GM19372 (cell line): ENCODE results near the gene NPB.

Experiments used
- ATAC-seq: cut with Tn5 transposase; IDR thresholded peaks from one replicate; pipeline ENCODE4 v1.9.1; 2021; ENCODE audit warnings: mild to moderate bottlenecking, low read depth, moderate library complexity; ENCODE audit not compliant: unreplicated experiment

Gene NPB

DNA sequence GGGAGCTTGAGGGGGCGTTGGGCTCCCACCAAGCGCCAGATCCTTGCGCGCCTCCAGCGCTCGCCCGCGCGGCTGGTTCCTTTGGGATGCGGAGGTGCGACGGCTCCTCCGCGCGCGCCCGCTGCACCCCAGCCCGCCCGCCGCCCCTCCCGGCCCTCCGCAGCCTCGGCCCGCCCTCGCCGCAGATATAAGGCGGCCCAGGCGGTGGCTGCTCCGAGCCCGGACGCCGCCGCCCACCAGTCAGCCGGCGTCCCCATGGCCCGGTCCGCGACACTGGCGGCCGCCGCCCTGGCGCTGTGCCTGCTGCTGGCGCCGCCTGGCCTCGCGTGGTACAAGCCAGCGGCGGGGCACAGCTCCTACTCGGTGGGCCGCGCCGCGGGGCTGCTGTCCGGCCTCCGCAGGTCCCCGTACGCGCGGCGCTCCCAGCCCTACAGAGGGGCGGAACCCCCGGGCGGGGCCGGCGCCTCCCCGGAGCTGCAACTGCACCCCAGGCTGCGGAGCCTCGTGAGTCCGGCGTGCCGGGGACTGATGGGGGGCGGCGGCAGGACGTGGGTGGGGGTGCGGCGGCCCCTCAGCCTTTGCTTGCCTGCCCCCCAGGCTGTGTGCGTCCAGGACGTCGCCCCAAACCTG, at the start of gene NPB:
Gene NPB (plus strand): TSS at position 216 of the 630 bp plus-strand sequence. CDS start 40 bp downstream, at position 256.
- no peak for ATAC-seq

DNA sequence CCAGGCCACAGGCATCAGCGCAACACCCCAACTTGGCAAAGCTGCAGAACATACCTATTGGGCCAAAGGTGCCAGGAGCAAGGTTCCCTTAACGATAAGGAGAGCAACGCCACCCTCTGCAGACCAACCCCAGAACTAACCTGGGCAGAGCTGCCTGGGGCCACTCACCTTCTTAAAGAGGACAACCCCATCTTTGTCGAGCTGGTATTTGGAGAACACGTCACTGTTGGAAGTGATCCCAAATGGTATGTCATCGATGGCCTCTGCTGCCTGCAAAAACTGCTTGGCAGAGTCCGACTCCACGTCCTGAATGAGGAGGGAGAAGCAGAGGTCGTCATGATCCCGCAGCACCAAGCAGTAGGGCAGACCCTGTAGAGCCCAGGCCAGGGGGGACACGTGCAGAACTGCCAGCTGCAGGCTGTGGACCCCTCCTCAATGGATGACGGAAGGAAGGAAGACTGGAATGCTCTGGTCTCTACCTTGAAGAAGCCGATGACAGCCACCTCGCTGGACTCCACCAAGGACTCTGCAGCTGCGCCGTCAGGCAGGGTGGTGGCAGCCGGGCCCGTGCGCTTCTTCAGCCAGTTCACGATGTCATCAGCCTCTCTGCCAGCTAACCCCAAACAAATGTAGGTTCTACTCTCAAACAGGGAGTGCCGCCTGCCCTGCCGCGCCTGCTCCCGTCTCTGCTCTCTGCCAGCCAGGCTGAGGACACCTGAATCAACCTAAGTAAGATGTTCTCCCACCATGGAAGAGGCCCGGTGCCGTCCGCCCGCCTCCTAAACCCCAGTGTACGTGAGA, 46.9 kb upstream of the NPB start:
- no peak for ATAC-seq

DNA sequence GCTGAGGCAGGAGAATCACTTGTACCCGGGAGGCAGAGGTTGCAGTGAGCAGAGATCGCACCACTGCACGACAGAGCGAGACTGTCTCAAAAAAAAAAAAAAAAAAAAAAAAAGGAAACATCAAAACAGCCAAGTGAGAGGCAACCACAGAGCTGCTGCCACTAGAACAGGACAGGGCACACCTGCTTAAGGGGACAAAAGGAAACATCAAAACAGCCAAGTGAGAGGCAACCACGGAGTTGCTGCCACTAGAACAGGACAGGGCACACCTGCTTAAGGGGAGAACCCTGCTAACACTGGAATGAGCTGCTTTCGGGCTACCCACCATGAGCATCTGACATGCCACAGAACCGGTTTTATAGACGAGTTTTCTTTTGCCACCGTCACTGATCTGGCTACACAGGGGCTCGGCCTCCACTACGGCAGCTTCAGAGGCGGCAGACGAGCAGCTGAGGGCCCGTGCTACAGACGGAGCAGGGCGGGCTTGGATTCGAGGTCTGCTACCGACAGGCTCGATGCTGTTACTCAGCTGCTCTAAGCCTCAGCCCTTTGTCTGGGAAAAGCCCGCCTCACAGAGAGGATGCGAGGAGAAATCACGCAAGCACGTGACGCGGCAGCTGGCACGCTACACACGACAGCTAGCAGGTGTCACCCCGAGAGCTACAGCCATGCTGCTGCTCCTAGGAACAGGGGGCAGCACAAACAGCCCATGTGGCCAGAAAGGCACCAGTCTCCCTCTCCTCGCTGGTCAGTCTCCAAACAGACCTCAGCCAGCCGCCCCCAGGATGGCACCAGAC, 43.7 kb upstream of the NPB start:
- no peak for ATAC-seq

DNA sequence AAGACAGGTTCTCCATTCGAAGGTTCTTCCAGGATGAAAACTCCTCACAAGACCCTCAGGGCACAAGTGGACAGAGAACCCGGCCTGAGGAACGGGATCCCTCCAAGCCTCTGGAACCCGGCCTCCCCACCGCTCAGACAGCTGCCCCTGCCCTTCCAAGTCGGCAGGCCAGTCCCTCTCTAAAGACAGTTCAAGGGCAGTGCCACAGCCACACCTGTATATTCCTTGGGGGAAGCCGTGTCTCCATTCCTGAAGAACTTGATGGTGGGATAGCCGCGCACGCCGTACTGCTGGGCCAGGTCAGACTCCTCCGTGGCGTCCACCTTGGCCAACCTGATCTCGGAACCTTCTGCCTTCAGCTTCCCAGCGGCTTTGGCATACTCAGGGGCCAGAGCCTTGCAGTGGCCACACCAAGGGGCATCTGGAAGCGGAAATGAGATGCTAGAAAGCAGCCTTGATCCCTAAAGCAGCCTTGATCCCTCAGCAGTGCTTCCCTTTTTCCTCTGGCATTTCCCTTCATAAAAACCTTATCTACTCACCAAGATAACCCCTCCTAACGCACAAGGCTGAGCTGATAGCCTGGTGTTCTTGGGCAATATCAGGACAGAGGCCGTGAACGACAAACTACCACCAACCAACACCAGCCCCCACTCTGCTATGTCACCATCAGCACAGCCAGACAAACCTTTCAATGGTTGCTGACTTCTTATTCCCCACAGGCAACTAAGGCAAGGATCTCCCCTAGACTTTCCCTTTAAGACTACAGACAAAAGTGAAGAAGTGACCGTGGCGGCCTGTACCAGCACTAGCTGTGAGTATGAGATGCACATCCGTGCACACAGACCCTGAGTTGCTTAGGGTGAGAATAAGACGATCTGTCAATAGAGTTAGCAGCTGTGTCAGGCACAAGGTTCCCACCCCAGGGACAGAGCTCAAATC, 42.8 kb upstream of the NPB start:
- ATAC-seq, result no peak

DNA sequence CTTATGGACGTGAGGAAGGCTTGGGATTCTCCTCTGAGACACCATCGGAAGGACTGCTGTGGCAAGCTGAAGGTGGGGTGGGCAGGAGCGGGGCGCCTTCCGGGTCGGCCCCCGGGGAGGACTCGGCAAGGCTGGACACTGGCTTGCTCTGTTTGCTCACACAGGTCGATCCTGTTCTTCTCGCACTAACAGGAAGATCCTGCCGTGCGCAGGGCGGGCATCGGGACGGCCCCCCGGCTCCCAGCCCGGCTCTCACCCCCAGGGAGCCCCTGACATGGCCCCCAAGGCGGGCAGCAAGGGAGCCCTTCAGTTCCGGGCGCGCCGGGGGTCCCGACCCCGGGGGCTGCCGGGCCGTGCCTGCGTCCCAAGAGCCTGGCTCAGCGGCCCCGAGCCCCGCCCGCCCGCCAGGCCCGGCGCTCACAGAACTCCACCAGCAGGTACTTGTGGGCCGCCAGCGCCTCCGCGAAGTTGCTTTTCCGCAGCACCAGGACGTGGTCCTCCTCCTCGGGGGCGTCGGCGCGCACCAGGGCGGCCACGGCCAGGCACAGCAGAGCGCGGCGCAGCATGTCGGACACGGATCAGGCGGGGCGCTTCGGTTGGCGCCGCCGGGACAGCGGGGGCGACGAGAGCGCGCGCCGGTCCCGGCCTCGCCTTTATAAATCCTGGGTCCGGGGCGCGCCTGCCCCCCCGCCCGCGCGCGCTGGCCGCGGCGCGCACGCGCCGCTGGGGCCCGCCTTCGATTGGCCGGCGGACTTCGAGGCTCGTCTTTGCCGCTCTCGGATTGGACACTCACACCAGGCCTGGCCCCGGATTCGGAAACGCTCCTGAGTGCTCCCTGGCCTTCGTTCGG, 41.9 kb upstream of the NPB start, which contains the start of gene P4HB:
Gene P4HB (minus strand): TSS at position 630 of the 850 bp plus-strand sequence. CDS start 64 bp downstream, at position 566.
- peak; percentile 76 for ATAC-seq

DNA sequence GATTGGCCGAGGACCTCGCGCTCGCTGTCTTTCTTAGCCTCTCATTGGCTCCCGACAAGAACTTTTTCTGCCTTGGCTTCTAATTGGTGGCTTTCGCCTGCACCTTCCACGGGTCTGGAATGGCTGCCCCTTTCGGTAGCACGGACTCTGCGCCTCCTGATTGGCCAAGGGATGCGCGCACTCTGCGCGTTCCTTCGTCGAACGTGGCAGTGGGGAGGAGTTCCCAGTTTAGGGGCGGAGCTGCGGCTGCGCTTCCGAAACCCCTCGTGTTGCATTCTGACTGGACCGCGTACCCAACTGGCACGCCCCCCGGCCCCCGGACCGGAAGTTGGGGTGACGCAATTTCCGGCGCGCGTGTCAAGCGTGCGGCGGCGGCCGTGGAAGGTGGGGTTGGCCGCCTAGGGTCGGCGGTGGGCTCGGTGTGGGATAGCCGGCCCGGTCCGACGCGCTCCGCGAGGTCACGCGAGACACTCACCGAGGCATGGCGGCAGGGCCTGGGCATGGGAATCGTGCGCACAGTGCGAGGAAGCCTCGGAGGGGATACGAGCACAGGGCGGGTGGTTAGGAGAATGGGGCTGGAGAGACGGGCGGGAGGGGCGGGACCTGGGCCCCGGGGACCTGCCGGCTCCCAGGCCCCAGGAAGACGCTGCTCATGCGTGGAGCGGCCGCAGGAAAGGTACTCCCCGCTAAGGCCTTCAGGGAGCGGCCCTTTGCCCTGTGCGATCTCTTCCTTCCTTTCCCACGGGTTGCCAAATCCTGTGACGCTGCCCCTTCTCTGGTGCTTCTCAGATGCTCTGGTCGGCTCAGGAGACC, 41.1 kb upstream of the NPB start:
- ATAC-seq, result peak; percentile 71

DNA sequence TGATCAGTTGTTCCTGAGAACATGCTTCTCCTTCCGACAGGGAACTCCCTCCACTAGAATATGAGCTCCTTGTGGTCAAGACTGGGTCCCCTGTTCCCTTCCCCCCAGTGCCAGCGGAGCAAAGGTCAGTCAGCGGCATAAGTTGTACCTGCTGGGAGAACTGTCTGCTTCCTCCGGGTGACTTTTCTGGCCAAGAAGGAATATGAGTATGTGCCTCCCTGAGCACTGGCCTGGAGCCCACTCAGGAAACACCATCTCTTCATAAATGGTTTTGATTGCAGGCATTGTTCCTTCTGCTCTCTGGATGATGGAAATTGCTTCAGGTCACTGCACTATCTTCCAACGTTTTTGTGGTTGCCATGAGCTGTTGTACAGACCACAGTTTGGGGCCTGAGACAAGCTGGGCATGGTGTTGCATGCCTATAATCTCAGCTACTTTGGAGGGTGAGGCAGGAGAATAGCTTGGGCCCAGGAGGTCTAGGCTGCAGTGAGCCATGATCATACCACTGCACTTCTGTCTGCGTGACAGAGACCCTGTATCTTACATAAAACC, 38.8 kb upstream of the NPB start:
- ATAC-seq, result no peak

DNA sequence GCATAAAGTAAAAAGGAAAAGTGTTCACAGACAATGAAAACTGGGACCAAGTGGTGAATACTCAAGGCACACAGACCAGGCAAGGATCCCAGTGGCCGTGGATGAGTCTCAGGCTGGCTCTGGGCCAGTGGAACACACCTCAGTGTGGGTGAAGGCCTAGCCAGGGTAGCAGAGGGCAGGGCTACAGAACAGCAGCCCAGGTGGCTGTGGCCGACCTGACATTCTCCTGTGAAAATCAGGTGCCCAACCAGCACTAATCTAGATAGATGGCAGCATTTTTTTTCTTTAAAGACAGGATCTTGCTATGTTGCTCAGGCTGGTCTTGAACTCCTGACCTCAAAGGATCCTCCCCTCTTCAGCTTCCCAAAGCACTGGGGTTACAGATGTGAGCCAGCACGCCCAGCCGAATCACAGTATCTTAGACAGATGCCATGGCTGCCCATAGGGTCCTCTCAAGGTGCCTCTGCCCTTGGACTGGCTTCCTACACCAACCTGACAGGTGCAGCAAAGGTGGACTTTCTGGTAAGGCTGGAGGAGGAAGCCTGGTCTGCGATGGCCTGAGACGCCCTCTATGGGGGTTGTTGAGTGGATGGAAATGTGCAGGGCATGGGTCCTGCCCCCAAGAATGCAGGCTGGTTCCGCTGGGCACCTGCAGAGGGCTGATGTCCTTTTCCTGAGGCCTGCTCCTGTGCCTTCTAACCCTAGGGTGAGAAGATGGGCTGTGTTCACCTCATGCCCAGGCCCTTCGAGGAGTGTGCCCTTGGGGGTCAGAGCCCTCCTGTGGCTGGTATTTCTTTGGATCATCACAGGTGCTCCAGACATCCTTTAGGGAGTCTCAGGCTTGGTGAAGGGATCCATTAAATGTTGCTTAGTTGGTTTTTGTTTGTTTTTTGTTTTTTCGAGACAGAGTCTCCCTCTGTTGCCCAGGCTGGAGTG, 37.9 kb upstream of the NPB start:
- no peak for ATAC-seq

DNA sequence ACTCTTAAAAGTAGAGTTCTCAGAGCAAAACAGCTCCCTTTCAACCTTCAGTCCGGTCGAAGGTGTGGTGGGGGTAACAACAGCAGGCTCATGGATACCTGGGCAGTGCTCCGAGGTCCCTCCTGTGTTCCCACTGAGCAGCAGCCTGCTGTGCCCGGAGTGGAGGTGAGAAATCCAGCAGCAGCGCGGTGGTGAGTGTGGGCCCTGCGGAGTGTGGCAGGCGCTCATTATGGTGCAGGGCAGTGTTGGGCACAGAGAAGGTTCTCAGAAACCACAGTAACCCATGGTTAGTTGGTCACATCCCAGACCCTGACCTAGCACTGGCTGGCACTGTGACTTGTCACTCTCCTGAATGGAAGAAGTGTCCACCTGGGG, 36.7 kb upstream of the NPB start:
- no peak for ATAC-seq

DNA sequence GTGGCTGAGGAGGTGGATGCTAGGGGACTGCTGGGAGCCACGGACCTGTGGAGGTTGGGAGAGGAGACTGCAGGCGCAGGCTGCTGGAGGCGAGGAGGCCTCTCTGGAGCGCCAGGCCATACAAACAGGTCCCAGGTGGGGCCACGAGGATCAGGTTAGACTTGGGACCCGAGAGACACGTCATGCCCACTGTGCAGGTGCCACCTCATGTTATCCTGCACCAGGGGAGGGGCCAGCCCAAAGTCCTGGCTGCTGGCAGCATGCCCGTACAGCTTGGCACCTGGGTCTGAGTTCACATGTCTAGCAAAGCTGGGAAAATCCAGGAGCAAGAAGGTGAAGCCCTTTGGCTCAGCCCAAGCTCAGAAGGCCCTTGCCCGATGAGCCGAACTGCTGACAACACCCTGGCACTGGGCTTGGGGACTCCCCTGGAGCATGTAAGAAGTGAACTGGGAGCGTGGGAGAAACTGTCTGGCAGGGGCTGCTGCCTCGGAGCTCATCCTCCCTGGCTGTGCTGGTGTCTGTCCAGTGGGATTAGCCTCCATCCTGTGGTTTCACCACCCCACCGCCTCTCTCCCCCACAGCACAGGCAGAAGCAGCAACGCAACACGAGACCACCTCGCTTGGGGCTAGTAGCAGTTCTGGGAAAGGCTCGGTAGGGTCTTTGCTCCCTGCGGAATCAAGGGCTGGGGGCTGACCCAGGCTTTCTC, 36.2 kb upstream of the NPB start:
- ATAC-seq, result no peak

DNA sequence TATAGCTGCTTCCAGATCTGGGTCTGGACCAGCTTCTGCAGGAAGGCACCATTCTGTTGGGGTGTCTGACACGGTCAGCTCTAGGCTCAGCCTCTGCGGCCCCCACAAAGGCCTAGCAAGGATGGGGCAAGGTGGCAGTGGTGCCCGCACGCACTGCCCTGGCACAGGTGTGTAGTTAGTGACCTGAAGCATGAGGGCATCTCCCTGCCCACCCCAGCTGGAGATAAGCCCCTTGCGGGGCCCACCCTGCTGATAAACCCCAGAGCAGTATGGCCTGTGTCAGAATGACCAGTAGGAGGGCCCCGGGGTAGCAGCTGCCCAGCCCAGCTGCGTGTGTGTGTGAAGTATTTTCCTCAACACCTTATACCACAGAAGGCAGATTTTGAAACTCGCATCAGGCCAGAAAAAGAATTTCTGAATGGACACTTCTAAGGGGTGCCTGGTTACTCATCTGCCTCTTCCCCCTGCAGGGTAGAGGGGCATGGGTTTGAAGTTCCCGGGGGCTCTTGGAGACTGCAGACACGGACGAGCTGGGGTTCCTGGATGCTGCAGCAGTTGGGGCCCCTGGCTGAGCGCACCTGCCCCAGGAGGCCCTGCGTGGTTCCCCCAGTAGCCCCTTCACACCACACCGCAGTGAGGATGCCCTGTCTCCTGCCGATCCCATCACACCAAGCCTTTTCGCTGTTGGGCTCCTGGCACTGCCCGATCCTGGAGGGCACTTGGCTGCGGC, 35.4 kb upstream of the NPB start:
- no peak for ATAC-seq

DNA sequence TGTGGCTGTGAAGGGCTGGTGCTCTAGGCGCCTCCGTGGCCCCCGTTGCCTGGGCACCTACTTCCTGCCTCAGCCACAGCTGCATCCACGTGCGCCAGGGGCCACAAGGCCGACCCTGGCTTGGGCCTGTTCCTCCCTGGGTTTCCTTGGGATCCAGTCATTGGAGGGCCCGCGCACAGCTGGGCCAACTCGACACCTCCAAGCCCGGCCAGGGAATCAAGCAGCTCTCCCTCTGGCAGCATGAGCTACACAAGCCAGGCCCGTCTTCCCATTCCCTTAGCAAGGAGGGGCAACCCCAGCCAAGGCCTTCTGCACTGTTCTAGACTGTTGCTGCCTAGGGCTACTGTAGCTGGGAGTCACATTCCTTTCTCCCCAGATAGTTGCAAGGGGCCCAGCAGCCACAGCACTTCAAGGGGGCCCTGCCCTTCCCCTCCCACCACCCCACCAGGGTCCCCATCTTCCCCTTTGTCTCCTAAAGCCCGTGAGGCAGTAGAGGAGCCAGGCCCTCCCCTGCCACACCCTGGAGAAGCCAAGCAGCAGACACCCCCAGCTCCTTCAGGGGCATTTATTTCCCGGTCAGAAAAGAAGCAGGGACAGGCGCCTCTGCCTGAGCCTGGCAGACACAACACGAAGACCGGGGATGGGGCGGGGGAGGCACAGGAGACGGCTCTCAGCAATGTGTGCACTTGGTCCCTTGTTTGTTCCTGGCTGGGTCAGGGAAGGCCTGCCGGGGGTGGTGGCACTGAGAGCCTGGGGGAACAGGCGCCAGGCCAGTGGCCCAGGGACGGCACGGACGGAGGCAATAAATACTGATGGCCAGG, 34.7 kb upstream of the NPB start:
- no peak for ATAC-seq

DNA sequence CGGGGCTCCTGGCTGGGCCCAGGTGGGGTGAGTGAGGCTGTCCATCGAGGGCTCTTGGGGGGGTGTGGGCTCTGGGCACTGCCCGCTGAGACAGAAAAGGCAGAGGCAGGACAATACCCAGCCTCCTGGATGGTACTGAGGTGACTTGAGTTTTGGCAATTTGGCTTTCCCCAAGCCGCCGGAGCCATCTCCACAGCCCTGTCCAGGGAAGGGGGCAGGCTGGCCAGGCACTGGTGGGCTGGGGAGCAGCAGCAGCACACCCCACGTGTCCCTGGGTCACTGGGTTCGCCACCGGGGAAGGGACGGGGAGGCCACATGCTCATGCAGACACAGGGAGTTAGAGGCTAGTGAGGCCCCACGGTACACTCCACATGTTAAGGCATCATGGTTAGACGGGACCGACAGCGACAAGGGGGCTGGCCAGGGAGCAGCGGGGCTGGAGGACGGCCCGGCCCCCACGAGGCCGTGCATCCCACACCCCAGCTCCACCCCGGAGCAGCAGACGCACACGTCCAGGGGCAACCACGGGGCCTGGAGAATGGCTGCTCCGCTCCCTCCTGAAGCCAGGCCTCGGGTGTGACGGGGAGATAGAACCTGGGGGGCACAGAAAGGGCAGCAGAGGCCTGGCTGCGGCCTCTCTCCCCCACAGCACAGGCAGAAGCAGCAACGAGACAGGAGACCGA, 33.9 kb upstream of the NPB start:
- no peak for ATAC-seq

DNA sequence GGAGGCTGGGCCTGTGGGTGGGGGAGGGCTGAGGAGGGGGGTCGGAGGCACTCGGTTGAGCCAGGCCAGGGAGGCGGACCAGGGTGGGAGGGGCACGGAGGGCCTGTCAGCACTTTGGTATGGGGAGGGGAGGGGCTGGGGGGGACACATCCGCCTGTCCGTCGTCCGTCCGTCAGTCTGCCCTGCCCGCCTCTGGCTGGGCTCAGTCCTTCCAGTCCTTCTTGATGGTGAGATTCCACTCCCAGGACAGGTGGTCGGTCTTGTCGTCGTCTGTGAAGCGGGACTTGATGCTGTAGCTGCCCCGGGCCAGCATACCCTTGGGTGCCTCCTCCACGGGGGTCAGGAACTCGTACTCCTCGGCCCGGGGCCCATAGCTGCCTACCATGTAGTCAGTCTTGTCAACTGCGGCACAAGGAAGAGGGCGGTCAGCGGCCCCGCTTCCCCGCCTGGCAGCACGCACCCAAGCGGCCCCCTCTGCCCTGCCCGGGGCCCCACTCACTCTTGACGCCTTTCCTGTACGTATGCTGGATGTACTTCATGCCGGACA, 33.3 kb upstream of the NPB start:
- no peak for ATAC-seq
